ENCODE data around the gene KCNJ1.

- TF ChIP-seq SUZ12 (IDR thresholded peaks at IDR 0.05; ENCODE audit: extremely low read depth, insufficient read depth, insufficient read length) (no peak), YY1 (IDR thresholded peaks at IDR 0.05; ENCODE audit: insufficient read depth, insufficient read length) (no peak)
Observed at GRCh38 chr11:128803011-128803410, 64.1 kb downstream of the KCNJ1 start.

Data from NT2/D1 (cell line).